ENCODE results near the gene GPRIN2. TPM values are rescaled to one million over a fixed set of nuclear protein-coding genes. Genes with fewer than 3 reads are reported as not detected.

The GPRIN2 gene
- total RNA-seq, 1 experiment from 2014 or later, result 3.1 TPM

GRCh38 chr10:46525824-46526681 is 30.4 kb downstream of the GPRIN2 start:
- ChIA-PET POLR2A (ENCODE audit: unreplicated experiment) (no interaction called here), CTCF (no interaction called here)
- ATAC-seq (no peak), DNase-seq (no peak)
- intact Hi-C loops (cut with micrococcal nuclease), result no loop called here
- Histone ChIP-seq H3K4me3 (ENCODE audit: low read length) (no peak overlapping the region), H3K27me3 (ENCODE audit: low read length) (no peaks in the 10 kb centered on the region), H3K4me2 (ENCODE audit: low read length) (0 out of 2 replicates have a peak overlapping the region, but pooled peaks have one; percentile 80), H3K4me1 (ENCODE audit: insufficient read depth, low read length) (peaks cover 45% of the 10 kb centered on the region), H3K9me3 (ENCODE audit: low read length) (no peaks in the 10 kb centered on the region), H2AFZ (ENCODE audit: low read length) (no peak overlapping the region), H4K20me1 (ENCODE audit: low read length) (no peaks in the 10 kb centered on the region), H3F3A (ENCODE audit: low read length, unreplicated experiment) (peaks cover 14% of the 10 kb centered on the region), H3K9me2 (replicated peaks; ENCODE audit: low read length) (no peaks in the 10 kb centered on the region), H3K9ac (ENCODE audit: low read length) (no peak overlapping the region), H3K36me3 (ENCODE audit: low read depth, low read length) (no peaks in the 10 kb centered on the region), H3K27ac (ENCODE audit: low read length) (peak overlapping the region; percentile 97), H3K79me2 (ENCODE audit: low read length) (no peaks in the 10 kb centered on the region)
- TF ChIP-seq CTCF (conservative IDR thresholded peaks at IDR 0.05; ENCODE audit: low read depth, low read length) (no peak), EZH2phosphoT487 (IDR thresholded peaks at IDR 0.05; ENCODE audit: borderline replicate concordance, low read length) (no peak), EZH2 (IDR thresholded peaks at IDR 0.05; ENCODE audit: low read length, unreplicated experiment) (no peak)
- BruUV-seq (replicated peaks), result no TSS peak

GRCh38 chr10:46525177-46525823 is 31.2 kb downstream of the GPRIN2 start:
- Histone ChIP-seq H4K20me1 (ENCODE audit: low read length) (no peaks in the 10 kb centered on the region), H3K79me2 (ENCODE audit: low read length) (no peaks in the 10 kb centered on the region), H3K9ac (ENCODE audit: low read length) (peak overlapping the region; percentile 75), H3K36me3 (ENCODE audit: low read depth, low read length) (no peaks in the 10 kb centered on the region), H3K9me3 (ENCODE audit: low read length) (no peaks in the 10 kb centered on the region), H2AFZ (ENCODE audit: low read length) (peak overlapping the region; percentile 71), H3K9me2 (replicated peaks; ENCODE audit: low read length) (no peaks in the 10 kb centered on the region), H3K4me2 (ENCODE audit: low read length) (peak overlapping the region; percentile 80), H3K4me1 (ENCODE audit: insufficient read depth, low read length) (peaks cover 52% of the 10 kb centered on the region), H3K27ac (ENCODE audit: low read length) (peak overlapping the region; percentile 97), H3K27me3 (ENCODE audit: low read length) (no peaks in the 10 kb centered on the region), H3K4me3 (ENCODE audit: low read length) (no peak overlapping the region), H3F3A (ENCODE audit: low read length, unreplicated experiment) (peaks cover 14% of the 10 kb centered on the region)
- POLR2A ChIA-PET (ENCODE audit: unreplicated experiment), result no interaction called here
- peak; percentile 84 for DNase-seq
- ATAC-seq, result peak; percentile 30
- TF ChIP-seq CTCF (conservative IDR thresholded peaks at IDR 0.05; ENCODE audit: low read depth, low read length) (no peak), EZH2phosphoT487 (IDR thresholded peaks at IDR 0.05; ENCODE audit: borderline replicate concordance, low read length) (no peak), EZH2 (IDR thresholded peaks at IDR 0.05; ENCODE audit: low read length, unreplicated experiment) (no peak)
- intact Hi-C loops (cut with micrococcal nuclease), result no loop called here
- no TSS peak for BruUV-seq (replicated peaks)
- CTCF ChIA-PET, result no interaction called here

Measured in PC-3 (cell line).